H9 (cell line): Measurements from ENCODE around the gene TP73. TPM values are rescaled to one million over a fixed set of nuclear protein-coding genes. Genes with fewer than 3 reads are reported as not detected.

Experiments used
- DNase-seq: peaks from one replicate; pipeline ENCODE4 v3.0.0-alpha.2; 2017
- H2AFZ ChIP-seq: one replicate; pipeline ENCODE4 v1.6.1; 2013; ENCODE audit warnings: mild to moderate bottlenecking, low read length, control low read depth, moderate library complexity
- H2AK5ac ChIP-seq: 2 replicates; pipeline ENCODE4 v1.6.1; 2013; ENCODE audit warnings: low read length, control low read depth, mixed read lengths; ENCODE audit not compliant: insufficient read length
- H2BK120ac ChIP-seq: one replicate; pipeline ENCODE4 v1.6.1; 2013; ENCODE audit warnings: low read depth, mild to moderate bottlenecking, low read length, control low read depth, inconsistent platforms; ENCODE audit not compliant: poor library complexity, severe bottlenecking
- H2BK12ac ChIP-seq: 2 replicates; pipeline ENCODE4 v1.6.1; 2013; ENCODE audit warnings: low read length, control low read depth, mixed read lengths, low read depth; ENCODE audit not compliant: insufficient read length
- H2BK15ac ChIP-seq: 2 replicates; pipeline ENCODE4 v1.6.1; 2013; ENCODE audit warnings: low read depth, low read length, control low read depth
- H2BK20ac ChIP-seq: one replicate; pipeline ENCODE4 v1.6.1; 2013; ENCODE audit warnings: low read depth, mild to moderate bottlenecking, low read length, control low read depth, inconsistent platforms; ENCODE audit not compliant: poor library complexity, severe bottlenecking
- H2BK5ac ChIP-seq: 2 replicates; pipeline ENCODE4 v1.6.1; 2013; ENCODE audit warnings: low read length, control low read depth, mixed read lengths; ENCODE audit not compliant: insufficient read length
- H3K14ac ChIP-seq: 2 replicates; pipeline ENCODE4 v1.6.1; 2013; ENCODE audit warnings: low read length, control low read depth; ENCODE audit not compliant: insufficient read depth
- H3K18ac ChIP-seq: 2 replicates; pipeline ENCODE4 v1.6.1; 2013; ENCODE audit warnings: low read depth, mild to moderate bottlenecking, mixed read lengths, low read length, control low read depth; ENCODE audit not compliant: insufficient read length
- H3K23ac ChIP-seq: 2 replicates; pipeline ENCODE4 v1.6.1; 2013; ENCODE audit warnings: low read length, control low read depth, mixed read lengths, low read depth; ENCODE audit not compliant: insufficient read length
- H3K23me2 ChIP-seq: 2 replicates; pipeline ENCODE4 v1.6.1; 2013; ENCODE audit warnings: low read depth, mild to moderate bottlenecking, mixed read lengths, low read length, control low read depth; ENCODE audit not compliant: insufficient read length, poor library complexity, severe bottlenecking
- H3K27ac ChIP-seq: 2 replicates; pipeline ENCODE4 v1.5.1; 2013; ENCODE audit warnings: low read length, control low read depth, mixed read lengths, low read depth; ENCODE audit not compliant: insufficient read length
- H3K27me3 ChIP-seq: 2 replicates; pipeline ENCODE4 v1.6.1; 2013; ENCODE audit warnings: low read length, control low read depth, inconsistent platforms; ENCODE audit not compliant: insufficient read depth
- H3K4ac ChIP-seq: 2 replicates; pipeline ENCODE4 v1.6.1; 2013; ENCODE audit warnings: low read depth, mild to moderate bottlenecking, control low read depth, inconsistent platforms, low read length, moderate library complexity
- H3K4me1 ChIP-seq: 2 replicates; pipeline ENCODE4 v1.6.1; 2013; ENCODE audit warnings: low read length, control low read depth, inconsistent platforms; ENCODE audit not compliant: insufficient read depth
- H3K4me2 ChIP-seq: 2 replicates; pipeline ENCODE4 v1.6.1; 2013; ENCODE audit warnings: low read length, control low read depth, mixed read lengths; ENCODE audit not compliant: insufficient read length, insufficient read depth
- H3K56ac ChIP-seq: 2 replicates; pipeline ENCODE4 v1.6.1; 2013; ENCODE audit warnings: low read depth, mild to moderate bottlenecking, mixed read lengths, low read length, control low read depth; ENCODE audit not compliant: insufficient read length
- H3K79me1 ChIP-seq: 2 replicates; pipeline ENCODE4 v1.6.1; 2013; ENCODE audit warnings: low read depth, mild to moderate bottlenecking, moderate library complexity, low read length, control low read depth, inconsistent platforms; ENCODE audit not compliant: insufficient read depth, poor library complexity, severe bottlenecking
- H3K79me2 ChIP-seq: 2 replicates; pipeline ENCODE4 v1.6.1; 2013; ENCODE audit warnings: low read length, control low read depth, inconsistent platforms; ENCODE audit not compliant: insufficient read depth
- H3K9ac ChIP-seq: 2 replicates; pipeline ENCODE4 v1.6.1; 2013; ENCODE audit warnings: low read length, control low read depth, mixed read lengths; ENCODE audit not compliant: insufficient read length; ENCODE audit errors: extremely low read depth
- H3K9me3 ChIP-seq: one replicate; pipeline ENCODE4 v1.6.1; 2013; ENCODE audit warnings: low read depth, low read length, inconsistent platforms; ENCODE audit not compliant: control insufficient read depth
- H3T11ph ChIP-seq: one replicate; pipeline ENCODE4 v1.6.1; 2013; ENCODE audit warnings: mild to moderate bottlenecking, low read length, control low read depth, inconsistent platforms
- H4K20me1 ChIP-seq: one replicate; pipeline ENCODE4 v1.6.1; 2013; ENCODE audit not compliant: control insufficient read depth, insufficient read length, insufficient read depth
- H4K5ac ChIP-seq: 2 replicates; pipeline ENCODE4 v1.6.1; 2013; ENCODE audit warnings: low read depth, mild to moderate bottlenecking, mixed read lengths, low read length, control low read depth; ENCODE audit not compliant: insufficient read length
- H4K8ac ChIP-seq: replicated peaks from 2 replicates; pipeline ENCODE4 v1.6.1; 2013; ENCODE audit warnings: low read length, control low read depth, mixed read lengths, low read depth; ENCODE audit not compliant: insufficient read length
- H4K91ac ChIP-seq: 2 replicates; pipeline ENCODE4 v1.6.1; 2013; ENCODE audit warnings: low read depth, mild to moderate bottlenecking, moderate library complexity, mixed read lengths, low read length, control low read depth; ENCODE audit not compliant: insufficient read length
- H3K27ac Mint-ChIP-seq, 3 experiments: 2 replicates in 2 of 3; 3 replicates in 1 of 3; pipeline ENCODE4 v1.8.0; 2020 to 2021; ENCODE audit warnings: mixed read lengths in 3 of 3, mild to moderate bottlenecking in 1 of 3, moderate library complexity in 1 of 3
- H3K27me3 Mint-ChIP-seq: 2 replicates; pipeline ENCODE4 v1.8.0; 2021; ENCODE audit warnings: low read depth, mild to moderate bottlenecking, moderate library complexity, mixed read lengths
- H3K36me3 Mint-ChIP-seq, 3 experiments: 2 replicates in 2 of 3; 3 replicates in 1 of 3; pipeline ENCODE4 v1.8.0; 2020 to 2021; ENCODE audit warnings: low read depth in 3 of 3, mixed read lengths in 3 of 3; ENCODE audit not compliant: insufficient read depth in 1 of 3
- H3K4me1 Mint-ChIP-seq, 2 experiments: 2 replicates each; pipeline ENCODE4 v1.8.0; 2020; ENCODE audit warnings: mixed read lengths in 2 of 2
- H3K4me3 Mint-ChIP-seq, 2 experiments: 2 replicates in 1 of 2; 3 replicates in 1 of 2; pipeline ENCODE4 v1.8.0; 2020 to 2021; ENCODE audit warnings: mild to moderate bottlenecking in 2 of 2, mixed read lengths in 2 of 2, moderate library complexity in 1 of 2
- H3K9me3 Mint-ChIP-seq, 2 experiments: 2 replicates in 1 of 2; 3 replicates in 1 of 2; pipeline ENCODE4 v1.8.0; 2020; ENCODE audit warnings: mild to moderate bottlenecking in 2 of 2, mixed read lengths in 2 of 2, moderate library complexity in 1 of 2
- CTCF ChIP-seq: fragments of 200-600 bp; sonication (generic); conservative IDR thresholded peaks from 3 replicates; pipeline ENCODE4 v1.8.0; 2021; ENCODE audit warnings: antibody characterized with exemption, mild to moderate bottlenecking
- WGBS: extraction: QIAGEN DNeasy Blood & Tissue Kit; methylation state at CpG from one replicate; pipeline ENCODE4 v1.1.7; 2013; ENCODE audit warnings: missing lambda C conversion rate, low lambda C conversion rate, mixed read lengths; ENCODE audit not compliant: insufficient read length; ENCODE audit errors: extremely low coverage; 5-methylcytosine and 5-hydroxymethylcytosine counted together
- total RNA-seq: library from RNA; stranded (reverse); gene quantifications from 2 replicates; pipeline ENCODE4 v1.2.1, GENCODE V29; 2021

The TP73 gene
- total RNA-seq, 1 experiment from 2014 or later: 4.7 TPM

GRCh38 chr1:3618881-3619671, 33.2 kb upstream of the TP73 start:
- Mint-ChIP-seq H3K9me3 (no peaks in the 10 kb centered on the region; a peak in 1 of 5 replicates), H3K36me3 (no peaks in the 10 kb centered on the region), H3K27ac (peak overlapping the region in 1 of 3 experiments; percentile 76; a peak in 2 of 7 replicates), H3K27me3 (peaks cover 22% of the 10 kb centered on the region), H3K4me3 (0 out of 5 replicates have a peak overlapping the region, but pooled peaks of 1 of the 2 experiments have one; percentile 38), H3K4me1 (peaks cover 20 to 26% of the 10 kb centered on the region in 2 experiments)
- H3K4ac ChIP-seq: no peak overlapping the region
- H2BK5ac ChIP-seq: no peak overlapping the region
- no peak overlapping the region for H2AFZ ChIP-seq
- H2BK20ac ChIP-seq: no peak overlapping the region
- H3K9me3 ChIP-seq: no peaks in the 10 kb centered on the region
- H3K27ac ChIP-seq: no peak overlapping the region
- H4K8ac ChIP-seq: no peak overlapping the region
- H2BK120ac ChIP-seq: no peak overlapping the region
- no peak overlapping the region for H3K23ac ChIP-seq
- H3K56ac ChIP-seq: no peak overlapping the region
- no peaks in the 10 kb centered on the region for H3K79me2 ChIP-seq
- no peaks in the 10 kb centered on the region; the same call in 1 of the 2 replicates for H3K4me1 ChIP-seq
- H4K5ac ChIP-seq: no peak overlapping the region
- H3K14ac ChIP-seq: no peak overlapping the region
- no peaks in the 10 kb centered on the region for H3K27me3 ChIP-seq
- no peak overlapping the region for H3K9ac ChIP-seq
- no peak overlapping the region for H2BK15ac ChIP-seq
- DNase-seq: peak; percentile 79
- no peak overlapping the region for H4K91ac ChIP-seq
- no peaks in the 10 kb centered on the region for H3K79me1 ChIP-seq
- peak; percentile 86 for TF ChIP-seq CTCF
- H2AK5ac ChIP-seq: no peak overlapping the region
- no peak overlapping the region for H3K4me2 ChIP-seq
- no peaks in the 10 kb centered on the region for H4K20me1 ChIP-seq
- WGBS: no CpG with 5 or more reads among the region's 21 CpGs
- no peak overlapping the region for H3K18ac ChIP-seq
- no peak overlapping the region for H3T11ph ChIP-seq
- H2BK12ac ChIP-seq: no peak overlapping the region
- H3K23me2 ChIP-seq: peaks cover 6% of the 10 kb centered on the region
